NT2/D1 (cell line): ENCODE measurements around the gene PRIMA1.

Experiments used
- SUZ12 ChIP-seq: IDR thresholded peaks from 2 replicates; pipeline ENCODE4 v1.6.1; 2011; ENCODE audit not compliant: insufficient read length, insufficient read depth; ENCODE audit errors: extremely low read depth
- YY1 ChIP-seq: IDR thresholded peaks from 2 replicates; pipeline ENCODE4 v1.6.1; 2011; ENCODE audit not compliant: insufficient read length, insufficient read depth
- ZNF274 ChIP-seq: IDR thresholded peaks from 2 replicates; pipeline ENCODE4 v1.6.1; 2011; ENCODE audit warnings: mild to moderate bottlenecking, low read depth, low read length

- TF ChIP-seq ZNF274, result no peak
- TF ChIP-seq YY1, result no peak
- TF ChIP-seq SUZ12, result no peak
These were observed 113.9 kb downstream of the PRIMA1 start for GRCh38 chr14:93674343-93674742.
